GM08714 (cell line): Measurements from ENCODE around the gene PLXND1.
"Not testable (repeated sequence)": the region's sequence is repeated elsewhere in the genome, so short reads cannot be mapped to it uniquely, and the experiment has no call there.

Source experiments
- H3K4me3 ChIP-seq: fragments of 200-500 bp; sonication (Bioruptor generic); 2 replicates; pipeline ENCODE4 v1.5.1; 2014; ENCODE audit warnings: mild to moderate bottlenecking, low read length, inconsistent platforms
- ZNF274 ChIP-seq: IDR thresholded peaks from 2 replicates; pipeline ENCODE4 v1.6.1; 2012; ENCODE audit warnings: mild to moderate bottlenecking, low read depth, low read length

Gene PLXND1

DNA sequence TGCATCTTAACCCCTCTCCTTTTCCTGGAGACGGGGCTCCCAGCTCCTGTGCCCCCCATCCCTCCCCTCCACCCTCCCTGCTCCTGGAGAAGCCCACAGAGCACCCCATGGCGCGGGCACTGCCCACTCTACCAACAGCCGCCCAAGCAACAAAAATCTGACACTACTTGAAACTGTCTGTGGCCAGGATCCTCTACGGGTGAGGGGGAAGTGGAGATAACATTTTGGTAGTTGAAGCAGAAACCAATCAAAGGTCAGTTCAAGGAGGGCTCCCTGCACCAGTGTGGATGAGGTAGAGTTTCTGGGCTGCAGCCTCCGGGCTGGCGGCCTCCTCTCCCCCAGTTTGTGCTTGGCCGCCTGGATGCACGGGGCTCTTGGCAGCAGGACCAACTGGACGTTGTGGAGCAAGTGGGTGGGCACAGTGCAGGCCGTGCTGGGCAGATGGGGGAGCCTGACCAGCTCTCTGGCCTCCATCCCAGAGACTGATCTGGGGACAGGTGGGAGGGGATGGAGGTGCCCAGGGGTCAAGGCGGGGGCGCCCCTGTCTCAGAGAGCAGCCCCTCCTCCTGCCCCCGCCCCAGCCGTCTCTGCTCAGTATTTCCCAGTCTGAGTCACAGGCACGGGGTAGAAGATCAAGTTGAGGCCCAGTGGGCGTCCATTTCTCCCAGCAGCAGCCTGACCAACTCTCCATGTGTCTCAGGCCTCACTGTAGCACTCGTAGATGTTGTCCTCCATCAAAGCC lies 50.7 kb downstream of the PLXND1 start:
- H3K4me3 ChIP-seq, result no peak overlapping the region
- no peak for TF ChIP-seq ZNF274

DNA sequence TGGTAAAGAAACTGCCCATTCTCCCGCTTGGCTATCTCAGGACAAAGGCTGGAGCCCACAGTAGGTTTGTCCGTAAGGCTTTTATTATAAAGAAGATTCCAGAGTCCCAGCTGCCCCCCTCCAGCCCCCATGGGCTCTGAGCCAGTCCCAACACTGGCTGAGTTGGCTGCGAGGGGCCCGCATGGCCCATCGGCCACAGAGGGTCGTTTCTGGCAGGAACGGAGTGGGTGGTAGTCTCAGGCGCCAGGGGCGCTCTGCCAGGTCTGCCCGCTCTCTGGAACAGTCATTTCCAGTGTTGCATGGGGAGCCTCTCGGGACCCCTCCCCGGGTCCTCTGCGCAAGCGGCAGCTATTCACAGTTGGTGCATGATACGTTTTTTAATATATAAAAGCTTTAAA lies 51.3 kb downstream of the PLXND1 start:
- TF ChIP-seq ZNF274, result no peak
- no peak overlapping the region for H3K4me3 ChIP-seq

GRCh38 chr3:129554356-129555152 lies 51.9 kb downstream of the PLXND1 start:
- H3K4me3 ChIP-seq, result no peak overlapping the region
- TF ChIP-seq ZNF274, result no peak

DNA sequence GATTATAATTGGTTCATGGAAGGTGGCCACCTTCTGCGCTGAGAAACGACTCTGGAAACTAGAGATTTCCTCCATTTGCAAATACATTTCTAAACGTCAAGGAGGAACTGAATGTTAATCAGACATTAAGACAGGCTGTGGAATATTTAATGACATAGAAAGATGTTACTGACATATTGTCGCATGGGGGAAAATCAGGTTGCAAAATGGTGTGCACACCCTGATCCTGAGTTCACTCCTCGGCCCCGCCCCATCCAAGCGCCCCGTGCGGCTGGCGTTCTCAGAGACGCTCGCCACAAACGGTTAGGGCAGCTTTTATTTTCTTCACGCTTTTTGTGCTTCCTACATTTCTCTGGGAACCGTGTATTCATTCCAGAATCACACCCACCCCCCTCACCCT lies 52.8 kb downstream of the PLXND1 start:
- H3K4me3 ChIP-seq, result no peak overlapping the region
- no peak for TF ChIP-seq ZNF274

- no peak for TF ChIP-seq ZNF274
- no peak overlapping the region for H3K4me3 ChIP-seq
Observed at GRCh38 chr3:129553171-129553570, 53.3 kb downstream of the PLXND1 start.

- TF ChIP-seq ZNF274, result no peak
- H3K4me3 ChIP-seq, result no peak overlapping the region
Observed at GRCh38 chr3:129552287-129553050, 54.0 kb downstream of the PLXND1 start.

DNA sequence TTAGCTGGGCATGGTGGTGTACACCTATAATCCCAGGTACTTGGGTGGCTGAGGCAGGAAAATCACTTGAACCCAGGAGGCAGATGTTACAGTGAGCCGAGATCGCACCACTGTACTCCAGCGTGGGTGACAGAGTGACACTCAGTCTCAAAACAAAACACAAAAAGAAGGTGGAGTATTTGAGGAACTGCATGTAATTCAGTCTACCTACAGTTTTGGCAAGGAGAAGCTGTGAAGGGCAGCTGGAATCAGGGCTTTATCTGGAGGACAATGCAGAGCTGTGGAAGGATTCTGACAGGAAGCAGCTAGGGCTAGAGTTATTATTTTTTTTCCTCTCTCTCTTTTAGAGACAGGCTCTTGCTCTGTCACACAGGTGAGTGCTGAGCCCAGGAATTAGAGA lies 56.7 kb downstream of the PLXND1 start:
- no peak overlapping the region for H3K4me3 ChIP-seq
- TF ChIP-seq ZNF274, result no peak

DNA sequence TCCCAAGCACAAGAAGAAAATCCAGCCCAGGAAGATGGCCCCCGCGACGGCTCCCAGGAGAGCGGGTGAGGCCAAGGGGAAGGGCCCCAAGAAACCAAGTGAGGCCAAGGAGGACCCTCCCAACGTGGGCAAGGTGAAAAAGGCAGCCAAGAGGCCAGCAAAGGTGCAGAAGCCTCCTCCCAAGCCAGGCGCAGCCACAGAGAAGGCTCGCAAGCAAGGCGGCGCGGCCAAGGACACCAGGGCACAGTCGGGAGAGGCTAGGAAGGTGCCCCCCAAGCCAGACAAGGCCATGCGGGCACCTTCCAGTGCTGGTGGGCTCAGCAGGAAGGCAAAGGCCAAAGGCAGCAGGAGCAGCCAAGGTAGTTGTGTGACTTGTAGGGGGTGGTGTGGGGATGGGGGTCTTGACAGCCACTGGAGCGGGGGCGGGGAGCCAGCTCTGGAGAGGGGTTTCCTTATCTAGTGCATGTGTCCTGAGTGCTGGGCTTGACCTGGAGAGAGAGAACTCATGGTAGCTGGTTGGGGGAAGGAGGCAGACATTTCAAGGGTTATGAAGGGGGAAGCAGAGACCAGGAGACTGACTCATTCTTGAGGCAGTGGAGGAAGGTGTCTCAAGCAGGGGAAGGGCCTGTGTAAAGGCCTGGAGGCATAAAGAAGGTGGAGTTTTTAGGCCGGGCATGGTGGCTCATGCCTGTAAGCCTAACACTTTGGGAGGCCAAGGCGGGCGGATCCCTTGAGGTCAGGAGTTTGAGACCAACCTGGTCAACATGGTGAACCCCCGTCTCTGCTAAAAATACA lies 57.3 kb downstream of the PLXND1 start:
- no peak for TF ChIP-seq ZNF274
- no peak overlapping the region for H3K4me3 ChIP-seq

GRCh38 chr3:129548104-129548965 lies 58.1 kb downstream of the PLXND1 start:
- TF ChIP-seq ZNF274, result no peak
- H3K4me3 ChIP-seq, result no peak overlapping the region

GRCh38 chr3:129547241-129547640 lies 59.2 kb downstream of the PLXND1 start:
- H3K4me3 ChIP-seq, result no peak overlapping the region
- no peak for TF ChIP-seq ZNF274

DNA sequence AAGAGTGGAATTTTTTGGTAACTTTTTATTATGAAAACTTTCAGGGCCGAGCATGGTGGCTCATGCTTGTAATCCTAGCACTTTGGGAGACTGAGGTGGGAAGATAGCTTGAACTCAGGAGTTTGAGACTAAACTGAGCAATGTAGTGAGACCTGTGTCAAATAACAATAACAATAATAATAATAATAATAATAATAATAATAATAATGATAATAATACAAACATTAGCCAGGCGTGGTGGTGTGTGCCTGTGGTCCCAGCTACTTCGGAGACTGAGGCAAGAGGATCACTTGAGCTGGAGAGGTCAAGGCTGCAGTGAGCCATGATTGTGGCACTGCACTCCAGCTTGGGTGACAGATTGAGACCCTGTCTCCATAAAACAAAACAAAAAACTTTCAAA lies 60.5 kb downstream of the PLXND1 start:
- not testable (repeated sequence) for H3K4me3 ChIP-seq

DNA sequence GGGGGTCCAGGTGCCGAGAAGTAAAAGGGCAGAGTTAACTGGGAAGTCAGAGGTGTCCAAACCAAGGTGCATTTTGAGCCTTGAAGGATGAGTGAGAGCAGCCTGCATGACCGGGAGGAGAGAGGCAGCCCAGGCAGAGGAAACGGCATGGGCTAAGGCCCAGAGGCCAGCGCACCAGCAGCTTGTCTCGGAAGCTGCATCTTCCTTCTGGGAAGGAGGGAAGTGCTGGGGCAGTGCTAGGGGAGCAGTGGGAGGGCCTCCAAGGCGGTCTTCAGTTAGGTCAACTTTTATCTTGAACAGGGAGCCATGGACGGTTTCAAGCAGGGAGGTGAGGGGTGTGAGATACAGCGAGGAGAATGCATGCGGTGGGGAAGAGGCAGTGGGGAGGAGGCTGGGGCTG lies 62.5 kb downstream of the PLXND1 start:
- TF ChIP-seq ZNF274, result no peak
- H3K4me3 ChIP-seq, result no peak overlapping the region

- TF ChIP-seq ZNF274, result no peak
- H3K4me3 ChIP-seq, result no peak within 1 kb of the TSS
Observed at GRCh38 chr3:129543156-129543790, 63.2 kb downstream of the PLXND1 start, which contains the start of gene H1-8. Gene H1-8, plus strand, starts transcription at chr3:129543175. Its CDS starts 44 bp downstream, at chr3:129543219.
